ENCODE data around the gene EGFLAM.

GRCh38 chr5:38370358-38371100, 112.2 kb downstream of the EGFLAM start:
- no peak for TF ChIP-seq CTCF (conservative IDR thresholded peaks at IDR 0.05; ENCODE audit: low read depth in 2 of 2)
- no peak for TF ChIP-seq JUNB (IDR thresholded peaks at IDR 0.05; ENCODE audit: unreplicated experiment)
- no peak for TF ChIP-seq POLR2AphosphoS5 (IDR thresholded peaks at IDR 0.05; ENCODE audit: low read depth)
- no peak for TF ChIP-seq EZH2 (IDR thresholded peaks at IDR 0.05; ENCODE audit: low read depth, unreplicated experiment)
- TF ChIP-seq, protein P1, sequence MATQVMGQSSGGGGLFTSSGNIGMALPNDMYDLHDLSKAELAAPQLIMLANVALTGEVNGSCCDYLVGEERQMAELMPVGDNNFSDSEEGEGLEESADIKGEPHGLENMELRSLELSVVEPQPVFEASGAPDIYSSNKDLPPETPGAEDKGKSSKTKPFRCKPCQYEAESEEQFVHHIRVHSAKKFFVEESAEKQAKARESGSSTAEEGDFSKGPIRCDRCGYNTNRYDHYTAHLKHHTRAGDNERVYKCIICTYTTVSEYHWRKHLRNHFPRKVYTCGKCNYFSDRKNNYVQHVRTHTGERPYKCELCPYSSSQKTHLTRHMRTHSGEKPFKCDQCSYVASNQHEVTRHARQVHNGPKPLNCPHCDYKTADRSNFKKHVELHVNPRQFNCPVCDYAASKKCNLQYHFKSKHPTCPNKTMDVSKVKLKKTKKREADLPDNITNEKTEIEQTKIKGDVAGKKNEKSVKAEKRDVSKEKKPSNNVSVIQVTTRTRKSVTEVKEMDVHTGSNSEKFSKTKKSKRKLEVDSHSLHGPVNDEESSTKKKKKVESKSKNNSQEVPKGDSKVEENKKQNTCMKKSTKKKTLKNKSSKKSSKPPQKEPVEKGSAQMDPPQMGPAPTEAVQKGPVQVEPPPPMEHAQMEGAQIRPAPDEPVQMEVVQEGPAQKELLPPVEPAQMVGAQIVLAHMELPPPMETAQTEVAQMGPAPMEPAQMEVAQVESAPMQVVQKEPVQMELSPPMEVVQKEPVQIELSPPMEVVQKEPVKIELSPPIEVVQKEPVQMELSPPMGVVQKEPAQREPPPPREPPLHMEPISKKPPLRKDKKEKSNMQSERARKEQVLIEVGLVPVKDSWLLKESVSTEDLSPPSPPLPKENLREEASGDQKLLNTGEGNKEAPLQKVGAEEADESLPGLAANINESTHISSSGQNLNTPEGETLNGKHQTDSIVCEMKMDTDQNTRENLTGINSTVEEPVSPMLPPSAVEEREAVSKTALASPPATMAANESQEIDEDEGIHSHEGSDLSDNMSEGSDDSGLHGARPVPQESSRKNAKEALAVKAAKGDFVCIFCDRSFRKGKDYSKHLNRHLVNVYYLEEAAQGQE (IDR thresholded peaks at IDR 0.05; ENCODE audit: unreplicated experiment): no peak
- no peak for TF ChIP-seq CREB1 (CRISPR knock-in tag; IDR thresholded peaks at IDR 0.05; ENCODE audit: low read depth)

Measured in GM23338 (cell line).